GM19468 (cell line): ENCODE measurements around the gene OR8B8.
"Not testable (repeated sequence)": the region's sequence is repeated elsewhere in the genome, so short reads cannot be mapped to it uniquely, and the experiment has no call there.

Experiments
- ATAC-seq: cut with Tn5 transposase; IDR thresholded peaks from one replicate; pipeline ENCODE4 v1.9.1; 2021; ENCODE audit warnings: mild to moderate bottlenecking, moderate library complexity, moderate number of reproducible peaks; ENCODE audit not compliant: unreplicated experiment; ENCODE audit errors: extremely low read depth

The OR8B8 gene

GRCh38 chr11:124442442-124442841 lies 3.1 kb downstream of the OR8B8 start:
- ATAC-seq, result no peak

GRCh38 chr11:124441519-124441918 lies 4.0 kb downstream of the OR8B8 start:
- ATAC-seq, result no peak

- ATAC-seq, result no peak
Observed at GRCh38 chr11:124441081-124441480, 4.4 kb downstream of the OR8B8 start.

GRCh38 chr11:124440608-124441007 lies 4.9 kb downstream of the OR8B8 start:
- ATAC-seq, result no peak

- ATAC-seq, result no peak
Observed at GRCh38 chr11:124434699-124435098, 10.8 kb downstream of the OR8B8 start.

- no peak for ATAC-seq
Observed at GRCh38 chr11:124429599-124429998, 15.9 kb downstream of the OR8B8 start.

GRCh38 chr11:124424384-124424921 lies 21.0 kb downstream of the OR8B8 start, which contains the start of gene OR8B4:
Gene OR8B4 (minus strand): TSS chr11:124424871. CDS start chr11:124424871, 0 bp downstream.
- no peak for ATAC-seq

GRCh38 chr11:124421043-124421442 lies 24.5 kb downstream of the OR8B8 start:
- ATAC-seq, result no peak

- no peak for ATAC-seq
Observed at GRCh38 chr11:124415356-124415923, 30.1 kb downstream of the OR8B8 start.

- ATAC-seq, result no peak
Observed at GRCh38 chr11:124409906-124410305, 35.6 kb downstream of the OR8B8 start.

GRCh38 chr11:124405581-124405980 lies 39.9 kb downstream of the OR8B8 start:
- ATAC-seq, result no peak

- ATAC-seq, result not testable (repeated sequence)
Observed at GRCh38 chr11:124403186-124403585, 42.3 kb downstream of the OR8B8 start.

- ATAC-seq, result no peak
Observed at GRCh38 chr11:124402326-124402922, 43.1 kb downstream of the OR8B8 start.

GRCh38 chr11:124398924-124399323 lies 46.6 kb downstream of the OR8B8 start, which contains the start of gene OR8B3:
Gene OR8B3 (minus strand): TSS chr11:124399024. CDS start chr11:124397351, 1,673 bp downstream.
- ATAC-seq, result no peak

GRCh38 chr11:124396847-124397246 lies 48.6 kb downstream of the OR8B8 start:
- ATAC-seq, result not testable (repeated sequence)

GRCh38 chr11:124394408-124394807 lies 51.1 kb downstream of the OR8B8 start:
- ATAC-seq, result no peak
